Neuronal stem cell (in vitro differentiated cells): ENCODE measurements around the gene FFAR1.

Experiments
- DNase-seq: peaks from one replicate; pipeline ENCODE4 v3.0.0-alpha.2; 2013; ENCODE audit warnings: low spot score
- H2AFZ ChIP-seq: one replicate; pipeline ENCODE4 v1.6.1; 2013; ENCODE audit warnings: mild to moderate bottlenecking, low read length, inconsistent platforms
- H2AK5ac ChIP-seq: 2 replicates; pipeline ENCODE4 v1.6.1; 2013; ENCODE audit warnings: low read depth, mild to moderate bottlenecking, inconsistent platforms, low read length, moderate library complexity, mixed read lengths
- H2BK120ac ChIP-seq: 2 replicates; pipeline ENCODE4 v1.6.1; 2013; ENCODE audit warnings: low read depth, mild to moderate bottlenecking, inconsistent platforms, low read length, moderate library complexity, mixed read lengths
- H2BK12ac ChIP-seq: one replicate; pipeline ENCODE4 v1.6.1; 2013; ENCODE audit warnings: low read length, inconsistent platforms
- H2BK15ac ChIP-seq: 2 replicates; pipeline ENCODE4 v1.6.1; 2013; ENCODE audit warnings: mild to moderate bottlenecking, low read length, inconsistent platforms, mixed read lengths
- H2BK5ac ChIP-seq: one replicate; pipeline ENCODE4 v1.6.1; 2013; ENCODE audit warnings: inconsistent platforms, mild to moderate bottlenecking, low read length, moderate library complexity
- H3K14ac ChIP-seq: one replicate; pipeline ENCODE4 v1.6.1; 2013; ENCODE audit warnings: low read length, inconsistent platforms
- H3K18ac ChIP-seq: 2 replicates; pipeline ENCODE4 v1.6.1; 2013; ENCODE audit warnings: low read length, inconsistent platforms
- H3K23ac ChIP-seq: 2 replicates; pipeline ENCODE4 v1.6.1; 2013; ENCODE audit warnings: low read depth, mild to moderate bottlenecking, mixed read lengths, low read length, inconsistent platforms; ENCODE audit not compliant: poor library complexity
- H3K27ac ChIP-seq: replicated peaks from 3 replicates; pipeline ENCODE4 v1.5.1; 2013; ENCODE audit warnings: low read length, inconsistent platforms
- H3K27me3 ChIP-seq, 3 experiments: 2 replicates each; pipeline ENCODE4 v1.6.1; 2013; ENCODE audit warnings: low read length in 3 of 3, mild to moderate bottlenecking in 2 of 3, inconsistent platforms in 1 of 3, low read depth in 1 of 3, mixed read lengths in 1 of 3, moderate library complexity in 1 of 3; ENCODE audit not compliant: control insufficient read depth in 3 of 3, insufficient read depth in 3 of 3
- H3K36me3 ChIP-seq, 2 donors: replicated peaks in 1 of 2; 2 replicates each; pipeline ENCODE4 v1.6.1; 2013; ENCODE audit warnings: low read length in 2 of 2; ENCODE audit not compliant: control insufficient read depth in 2 of 2, insufficient read depth in 2 of 2
- H3K4ac ChIP-seq: 2 replicates; pipeline ENCODE4 v1.6.1; 2013; ENCODE audit warnings: inconsistent platforms, mild to moderate bottlenecking, low read length, moderate library complexity
- H3K4me1 ChIP-seq, 2 donors: 1 replicate in 1 of 2; 2 replicates in 1 of 2; pipeline ENCODE4 v1.6.1; 2013; ENCODE audit warnings: low read length in 2 of 2, low read depth in 1 of 2; ENCODE audit not compliant: control insufficient read depth in 2 of 2, insufficient read depth in 1 of 2
- H3K4me2 ChIP-seq: one replicate; pipeline ENCODE4 v1.6.1; 2013; ENCODE audit warnings: mild to moderate bottlenecking, low read length, inconsistent platforms; ENCODE audit not compliant: insufficient read depth, poor library complexity, severe bottlenecking
- H3K4me3 ChIP-seq, 2 donors: 2 replicates each; pipeline ENCODE4 v1.5.1; 2013; ENCODE audit warnings: low read length in 2 of 2, mild to moderate bottlenecking in 2 of 2, inconsistent platforms in 1 of 2, moderate library complexity in 1 of 2
- H3K79me1 ChIP-seq: one replicate; pipeline ENCODE4 v1.6.1; 2013; ENCODE audit warnings: low read depth, mild to moderate bottlenecking, inconsistent platforms, low read length, moderate library complexity
- H3K9ac ChIP-seq: one replicate; pipeline ENCODE4 v1.6.1; 2013; ENCODE audit warnings: mild to moderate bottlenecking, low read depth, low read length, inconsistent platforms; ENCODE audit not compliant: poor library complexity
- H3K9me3 ChIP-seq, 2 donors: replicated peaks in 1 of 2; 2 replicates each; pipeline versions ENCODE3 to v1.6.1; 2013; ENCODE audit warnings: low read length in 2 of 2, mild to moderate bottlenecking in 2 of 2, inconsistent platforms in 1 of 2, low read depth in 1 of 2, mixed read lengths in 1 of 2, moderate library complexity in 1 of 2; ENCODE audit not compliant: control insufficient read depth in 2 of 2, insufficient read depth in 1 of 2
- H4K8ac ChIP-seq: one replicate; pipeline ENCODE4 v1.6.1; 2013; ENCODE audit warnings: low read depth, mild to moderate bottlenecking, inconsistent platforms, low read length, moderate library complexity
- H4K91ac ChIP-seq: one replicate; pipeline ENCODE4 v1.6.1; 2013; ENCODE audit warnings: low read length, low read depth, mild to moderate bottlenecking, inconsistent platforms; ENCODE audit not compliant: poor library complexity
- WGBS, 2 donors: extraction: QIAGEN DNeasy Blood & Tissue Kit; methylation state at CpG; one replicate each; pipeline ENCODE4 v1.1.7; 2013; ENCODE audit warnings: missing lambda C conversion rate in 2 of 2, mixed read lengths in 1 of 2; ENCODE audit not compliant: insufficient read length in 2 of 2, insufficient replicate concordance in 1 of 2; ENCODE audit errors: extremely low coverage in 2 of 2; 5-methylcytosine and 5-hydroxymethylcytosine counted together

The FFAR1 gene

GRCh38 chr19:35381318-35381717 lies 33.6 kb downstream of the FFAR1 start:
- Histone ChIP-seq H3K4me1 (no peaks in the 10 kb centered on the region), H2BK5ac (no peak overlapping the region), H3K9ac (no peak overlapping the region), H3K4me3 (no peak overlapping the region), H3K14ac (no peak overlapping the region), H3K18ac (no peak overlapping the region), H2AK5ac (no peak overlapping the region), H3K23ac (no peak overlapping the region), H2BK15ac (no peak overlapping the region), H3K27me3 (no peaks in the 10 kb centered on the region), H3K27ac (no peak overlapping the region), H4K8ac (no peak overlapping the region), H3K4ac (no peak overlapping the region), H3K36me3 (no peaks in the 10 kb centered on the region), H3K79me1 (no peaks in the 10 kb centered on the region), H2BK120ac (no peak overlapping the region), H3K4me2 (no peak overlapping the region), H2AFZ (no peak overlapping the region), H3K9me3 (peaks cover 2 to 3% of the 10 kb centered on the region in 2 donors), H2BK12ac (no peak overlapping the region), H4K91ac (no peak overlapping the region)
- WGBS, 2 donors: no CpG with 5 or more reads among the region's 3 CpGs
- DNase-seq: no peak

- no CpG with 5 or more reads among the region's 6 CpGs for WGBS, 2 donors
- Histone ChIP-seq H3K14ac (no peak overlapping the region), H4K8ac (no peak overlapping the region), H3K4me1 (no peaks in the 10 kb centered on the region), H3K23ac (no peak overlapping the region), H2BK120ac (no peak overlapping the region), H2BK15ac (no peak overlapping the region), H3K9ac (no peak overlapping the region), H3K4ac (no peak overlapping the region), H3K4me3 (no peak overlapping the region), H2BK5ac (no peak overlapping the region), H2AK5ac (no peak overlapping the region), H4K91ac (no peak overlapping the region), H3K79me1 (no peaks in the 10 kb centered on the region), H3K18ac (no peak overlapping the region), H3K36me3 (no peaks in the 10 kb centered on the region), H3K9me3 (peaks cover 2 to 3% of the 10 kb centered on the region in 2 donors), H2AFZ (no peak overlapping the region), H3K27ac (no peak overlapping the region), H3K27me3 (no peaks in the 10 kb centered on the region), H2BK12ac (no peak overlapping the region), H3K4me2 (no peak overlapping the region)
- DNase-seq: no peak
These were observed 34.2 kb downstream of the FFAR1 start for GRCh38 chr19:35381926-35382325.

- Histone ChIP-seq H3K14ac (no peak overlapping the region), H3K4me1 (no peaks in the 10 kb centered on the region), H3K27ac (no peak overlapping the region), H3K79me1 (no peaks in the 10 kb centered on the region), H2BK15ac (no peak overlapping the region), H3K9me3 (peaks cover 2 to 3% of the 10 kb centered on the region in 2 donors), H2BK120ac (no peak overlapping the region), H3K18ac (no peak overlapping the region), H3K4me3 (no peak overlapping the region), H4K91ac (no peak overlapping the region), H2BK12ac (no peak overlapping the region), H2BK5ac (no peak overlapping the region), H2AFZ (no peak overlapping the region), H2AK5ac (no peak overlapping the region), H3K36me3 (no peaks in the 10 kb centered on the region), H3K9ac (no peak overlapping the region), H3K27me3 (no peaks in the 10 kb centered on the region), H3K4me2 (no peak overlapping the region), H4K8ac (no peak overlapping the region), H3K23ac (no peak overlapping the region), H3K4ac (no peak overlapping the region)
- no CpG with 5 or more reads among the region's 2 CpGs for WGBS, 2 donors
- DNase-seq: no peak
These were observed 35.8 kb downstream of the FFAR1 start for GRCh38 chr19:35383536-35383935.

GRCh38 chr19:35388277-35389054 lies 40.8 kb downstream of the FFAR1 start:
- H3K27me3 ChIP-seq: no peaks in the 10 kb centered on the region
- DNase-seq: no peak
- no peak overlapping the region for H2BK15ac ChIP-seq
- no peak overlapping the region for H3K4me2 ChIP-seq
- H2AK5ac ChIP-seq: no peak overlapping the region
- H3K9ac ChIP-seq: no peak overlapping the region
- peaks cover 3 to 6% of the 10 kb centered on the region in 2 donors for H3K9me3 ChIP-seq
- no peak overlapping the region for H3K4me3 ChIP-seq
- H2BK120ac ChIP-seq: no peak overlapping the region
- no peak overlapping the region for H3K23ac ChIP-seq
- no peak overlapping the region for H3K14ac ChIP-seq
- H3K36me3 ChIP-seq: no peaks in the 10 kb centered on the region
- no peaks in the 10 kb centered on the region for H3K4me1 ChIP-seq
- H4K91ac ChIP-seq: no peak overlapping the region
- no peak overlapping the region for H3K27ac ChIP-seq
- H3K18ac ChIP-seq: no peak overlapping the region
- no peak overlapping the region for H3K4ac ChIP-seq
- H2AFZ ChIP-seq: no peak overlapping the region
- H3K79me1 ChIP-seq: no peaks in the 10 kb centered on the region
- H2BK5ac ChIP-seq: no peak overlapping the region
- H2BK12ac ChIP-seq: no peak overlapping the region
- H4K8ac ChIP-seq: no peak overlapping the region
- whole genome bisulfite sequencing, 2 donors: no CpG with 5 or more reads among the region's 6 CpGs
